ENCODE data around the gene OSBPL7.

DNA sequence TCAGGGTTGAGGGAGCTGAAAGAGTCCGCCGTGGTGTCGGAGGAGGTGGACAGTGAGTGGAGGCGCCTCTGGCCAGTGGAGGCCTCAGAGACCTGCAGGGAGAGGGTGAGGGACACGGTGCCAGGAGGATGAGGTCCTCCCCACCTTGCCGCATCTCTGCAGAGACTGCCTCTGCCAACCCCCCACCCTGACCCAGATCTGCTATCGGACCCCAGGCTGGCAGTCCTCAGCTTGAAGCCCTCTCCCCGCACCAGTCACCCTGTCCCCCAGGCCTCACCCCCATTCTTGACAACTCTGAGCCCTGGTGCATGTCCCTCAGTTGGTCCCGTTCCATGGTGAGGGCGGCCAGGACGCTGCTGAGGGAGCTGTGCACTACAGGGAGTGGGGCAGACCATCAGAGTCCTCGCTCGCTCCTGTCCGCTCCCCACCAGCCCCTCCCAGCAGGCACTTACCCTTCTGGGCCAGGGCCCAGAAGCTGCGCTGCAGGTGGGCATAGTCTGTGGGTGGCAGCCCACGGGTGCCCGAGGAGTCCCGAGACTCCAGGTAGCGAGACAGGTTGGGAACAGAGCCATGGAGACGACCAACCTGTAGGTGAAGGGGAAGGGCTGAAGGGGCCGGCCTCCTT, 5.4 kb downstream of the OSBPL7 start:
- TF ChIP-seq, protein P1, sequence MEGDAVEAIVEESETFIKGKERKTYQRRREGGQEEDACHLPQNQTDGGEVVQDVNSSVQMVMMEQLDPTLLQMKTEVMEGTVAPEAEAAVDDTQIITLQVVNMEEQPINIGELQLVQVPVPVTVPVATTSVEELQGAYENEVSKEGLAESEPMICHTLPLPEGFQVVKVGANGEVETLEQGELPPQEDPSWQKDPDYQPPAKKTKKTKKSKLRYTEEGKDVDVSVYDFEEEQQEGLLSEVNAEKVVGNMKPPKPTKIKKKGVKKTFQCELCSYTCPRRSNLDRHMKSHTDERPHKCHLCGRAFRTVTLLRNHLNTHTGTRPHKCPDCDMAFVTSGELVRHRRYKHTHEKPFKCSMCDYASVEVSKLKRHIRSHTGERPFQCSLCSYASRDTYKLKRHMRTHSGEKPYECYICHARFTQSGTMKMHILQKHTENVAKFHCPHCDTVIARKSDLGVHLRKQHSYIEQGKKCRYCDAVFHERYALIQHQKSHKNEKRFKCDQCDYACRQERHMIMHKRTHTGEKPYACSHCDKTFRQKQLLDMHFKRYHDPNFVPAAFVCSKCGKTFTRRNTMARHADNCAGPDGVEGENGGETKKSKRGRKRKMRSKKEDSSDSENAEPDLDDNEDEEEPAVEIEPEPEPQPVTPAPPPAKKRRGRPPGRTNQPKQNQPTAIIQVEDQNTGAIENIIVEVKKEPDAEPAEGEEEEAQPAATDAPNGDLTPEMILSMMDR (IDR thresholded peaks at IDR 0.05; ENCODE audit: low read length): no peak
- no peak for TF ChIP-seq EZH2 (IDR thresholded peaks at IDR 0.05; ENCODE audit: borderline replicate concordance, low read length)

Measured in OCI-LY1 (cell line).